B cell (primary cell): ENCODE results near the gene RMND1. TPM values are rescaled to one million over a fixed set of nuclear protein-coding genes. Genes with fewer than 3 reads are reported as not detected.
A peak's percentile ranks its signal among the peaks of the same experiment; 100 is the strongest.

ENCODE experiments used
- ATAC-seq: fragments of 200-7000 bp; cut with Tn5 transposase; one replicate; pipeline ENCODE4 v1.10.0; 2021; ENCODE audit warnings: low read depth, mild to moderate bottlenecking, moderate number of reproducible peaks, moderate library complexity
- CTCF ChIA-PET: fragments of 350-600 bp; sonication (Branson Sonifier 250); formaldehyde crosslinking; loops from one replicate; lab custom pipeline; 2021; ENCODE audit warnings: antibody characterized with exemption, inconsistent platforms; lab: Charles Lee
- POLR2A ChIA-PET: fragments of 350-600 bp; sonication (Branson Sonifier 250); formaldehyde crosslinking; loops from one replicate; lab custom pipeline; 2021; ENCODE audit warnings: antibody characterized with exemption; lab: Charles Lee
- DNase-seq: peaks from one replicate; pipeline ENCODE4 v3.0.0; 2013
- H2AFZ ChIP-seq: 2 replicates; pipeline ENCODE4 v1.6.1; 2012; ENCODE audit warnings: mild to moderate bottlenecking, low read depth, low read length; ENCODE audit not compliant: insufficient read depth, poor library complexity, severe bottlenecking
- H3K27ac ChIP-seq, 2 donors: 1 replicate in 1 of 2; 2 replicates in 1 of 2; pipeline ENCODE4 v1.5.1; 2012 to 2013; ENCODE audit warnings: low read length in 2 of 2, mild to moderate bottlenecking in 2 of 2, moderate library complexity in 1 of 2
- H3K27me3 ChIP-seq, 4 experiments: fragments of 200-600 bp in 1 of 4; sonication (generic) in 1 of 4; replicated peaks in 1 of 4; 1 replicate in 2 of 4; 2 replicates in 2 of 4; pipeline versions ENCODE4 v1.6.1 to v1.7.0; 2013 to 2016; ENCODE audit warnings: low read length in 3 of 4, mild to moderate bottlenecking in 2 of 4, mixed read lengths in 1 of 4, moderate library complexity in 1 of 4; ENCODE audit not compliant: insufficient read depth in 4 of 4, control insufficient read depth in 3 of 4; ENCODE audit errors: control extremely low read depth in 1 of 4
- H3K36me3 ChIP-seq, 2 experiments: replicated peaks in 1 of 2; 1 replicate in 1 of 2; 2 replicates in 1 of 2; pipeline versions ENCODE4 v1.6.1 to v1.7.1; 2013; ENCODE audit warnings: low read length in 1 of 2; ENCODE audit not compliant: insufficient read depth in 2 of 2, control insufficient read depth in 1 of 2; ENCODE audit errors: control extremely low read depth in 1 of 2, extremely low read depth in 1 of 2
- H3K4me1 ChIP-seq, 2 donors: fragments of 200-600 bp in 1 of 2; sonication (generic) in 1 of 2; 1 replicate in 1 of 2; 2 replicates in 1 of 2; pipeline versions ENCODE4 v1.5.1 to v1.6.1; 2013 to 2017; ENCODE audit warnings: low read length in 2 of 2; ENCODE audit not compliant: control insufficient read depth in 2 of 2, insufficient read depth in 2 of 2
- H3K4me2 ChIP-seq: replicated peaks from 2 replicates; pipeline ENCODE3; 2012; ENCODE audit warnings: mild to moderate bottlenecking, low read depth, low read length; ENCODE audit not compliant: poor library complexity, severe bottlenecking
- H3K4me3 ChIP-seq, 5 experiments: fragments of 200-600 bp in 1 of 5; sonication (generic) in 1 of 5; 1 replicate in 3 of 5; 2 replicates in 2 of 5; pipeline versions ENCODE4 v1.5.1 to v1.7.0; 2011 to 2016; ENCODE audit warnings: low read length in 4 of 5, mild to moderate bottlenecking in 4 of 5, low read depth in 2 of 5, control low read depth in 1 of 5, moderate library complexity in 1 of 5; ENCODE audit not compliant: insufficient read depth in 1 of 5; ENCODE audit errors: control extremely low read depth in 1 of 5, extremely low read depth in 1 of 5
- H3K79me2 ChIP-seq: fragments of 200-600 bp; sonication (generic); one replicate; pipeline ENCODE4 v1.6.0; 2016; ENCODE audit warnings: low read length; ENCODE audit not compliant: control insufficient read depth, insufficient read depth
- H3K9ac ChIP-seq: fragments of 200-600 bp; sonication (generic); 2 replicates; pipeline ENCODE4 v1.6.1; 2017; ENCODE audit warnings: mild to moderate bottlenecking, low read length, moderate library complexity
- H3K9me3 ChIP-seq, 3 donors: one replicate each; pipeline versions ENCODE4 v1.6.1 to v1.7.1; 2013; ENCODE audit warnings: low read length in 2 of 3; ENCODE audit not compliant: control insufficient read depth in 2 of 3, insufficient read depth in 1 of 3; ENCODE audit errors: control extremely low read depth in 1 of 3
- H4K20me1 ChIP-seq: 2 replicates; pipeline ENCODE4 v1.6.0; 2012; ENCODE audit warnings: mild to moderate bottlenecking, low read length; ENCODE audit not compliant: insufficient read depth, control insufficient read depth, poor library complexity, severe bottlenecking
- H3K27ac Mint-ChIP-seq: one replicate; pipeline ENCODE4 v1.8.0; 2021; ENCODE audit warnings: mixed read lengths
- H3K27me3 Mint-ChIP-seq: one replicate; pipeline ENCODE4 v1.8.0; 2021; ENCODE audit warnings: mixed read lengths
- H3K4me1 Mint-ChIP-seq: one replicate; pipeline ENCODE4 v1.8.0; 2021; ENCODE audit warnings: mixed read lengths
- H3K4me3 Mint-ChIP-seq: one replicate; pipeline ENCODE4 v1.8.0; 2021; ENCODE audit warnings: mixed read lengths
- H3K9me3 Mint-ChIP-seq: one replicate; pipeline ENCODE4 v1.8.0; 2022; ENCODE audit warnings: mixed read lengths; ENCODE audit not compliant: insufficient read depth
- EZH2 ChIP-seq: IDR thresholded peaks from 2 replicates; pipeline ENCODE4 v1.6.1; 2012; ENCODE audit warnings: borderline replicate concordance, low read depth, mild to moderate bottlenecking, moderate library complexity, low read length; ENCODE audit not compliant: insufficient read depth, poor library complexity, severe bottlenecking
- WGBS: methylation state at CpG from one replicate; pipeline ENCODE4 v1.1.5; 2013; ENCODE audit warnings: missing lambda C conversion rate; ENCODE audit not compliant: insufficient coverage; 5-methylcytosine and 5-hydroxymethylcytosine counted together
- intact Hi-C: fragments of 100-400 bp; cut with micrococcal nuclease; formaldehyde crosslinking; loops from one replicate; pipeline ENCODE4 v1.10.0; 2022
- polyA plus RNA-seq: library from polyadenylated mRNA; depleted of rRNA; stranded (reverse); fragments of >200 nt; gene quantifications from 2 replicates; pipeline ENCODE4 v1.2.3, GENCODE V29; 2012
- total RNA-seq, 2 donors: library from RNA; stranded (reverse); fragments of 120-200 nt in 1 of 2; gene quantifications; 1 replicate in 1 of 2; 2 replicates in 1 of 2; pipeline versions ENCODE4 v1.2.3 to v1.2.4, GENCODE V29; 2013 to 2022
- TF ChIP-seq, protein P1 (sequence below): fragments of 200-600 bp; IDR thresholded peaks from one replicate; pipeline ENCODE4 v1.8.0; 2022; ENCODE audit warnings: antibody characterized with exemption, mild to moderate bottlenecking

Gene RMND1
- total and polyA plus RNA-seq, 2 donors (not counting 1 experiment from before 2014, with no cell fraction given): 4.3 to 15.7 TPM

DNA sequence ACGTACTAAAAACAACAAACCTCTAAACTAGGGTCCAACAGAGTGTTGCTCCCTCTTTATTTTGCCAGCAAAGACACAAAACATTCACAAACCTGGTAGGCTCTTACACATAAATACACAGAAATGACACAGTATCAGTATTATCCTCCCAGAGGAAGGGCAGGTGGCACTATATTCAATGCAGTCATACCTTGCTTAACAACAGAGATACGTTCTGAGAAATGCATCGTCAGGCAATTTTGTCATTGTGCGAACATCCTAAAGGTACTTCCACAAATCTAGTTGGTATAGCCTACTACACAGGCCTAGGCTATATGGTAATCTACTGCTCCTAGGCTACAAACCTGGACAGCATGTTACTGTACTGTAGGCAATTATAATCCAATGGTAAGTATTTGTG lies 70.2 kb downstream of the RMND1 start:
- Mint-ChIP-seq H3K4me1 (peaks cover 51% of the 10 kb centered on the region), H3K27me3 (no peaks in the 10 kb centered on the region), H3K27ac (no peak overlapping the region), H3K9me3 (no peaks in the 10 kb centered on the region), H3K4me3 (no peak overlapping the region)
- Histone ChIP-seq H3K9ac (no peak overlapping the region), H4K20me1 (peaks cover 6% of the 10 kb centered on the region), H3K27me3 (no peaks in the 10 kb centered on the region), H3K4me1 (peaks cover 34 to 38% of the 10 kb centered on the region in 2 donors), H3K27ac (no peak overlapping the region), H3K79me2 (peaks cover 97% of the 10 kb centered on the region), H3K4me2 (no peak overlapping the region), H3K4me3 (no peak overlapping the region), H3K9me3 (no peaks in the 10 kb centered on the region), H3K36me3 (peaks cover 0 to 7% of the 10 kb centered on the region in 2 experiments), H2AFZ (no peak overlapping the region)
- CTCF ChIA-PET: no interaction called here
- TF ChIP-seq EZH2: no peak
- TF ChIP-seq, protein P1, sequence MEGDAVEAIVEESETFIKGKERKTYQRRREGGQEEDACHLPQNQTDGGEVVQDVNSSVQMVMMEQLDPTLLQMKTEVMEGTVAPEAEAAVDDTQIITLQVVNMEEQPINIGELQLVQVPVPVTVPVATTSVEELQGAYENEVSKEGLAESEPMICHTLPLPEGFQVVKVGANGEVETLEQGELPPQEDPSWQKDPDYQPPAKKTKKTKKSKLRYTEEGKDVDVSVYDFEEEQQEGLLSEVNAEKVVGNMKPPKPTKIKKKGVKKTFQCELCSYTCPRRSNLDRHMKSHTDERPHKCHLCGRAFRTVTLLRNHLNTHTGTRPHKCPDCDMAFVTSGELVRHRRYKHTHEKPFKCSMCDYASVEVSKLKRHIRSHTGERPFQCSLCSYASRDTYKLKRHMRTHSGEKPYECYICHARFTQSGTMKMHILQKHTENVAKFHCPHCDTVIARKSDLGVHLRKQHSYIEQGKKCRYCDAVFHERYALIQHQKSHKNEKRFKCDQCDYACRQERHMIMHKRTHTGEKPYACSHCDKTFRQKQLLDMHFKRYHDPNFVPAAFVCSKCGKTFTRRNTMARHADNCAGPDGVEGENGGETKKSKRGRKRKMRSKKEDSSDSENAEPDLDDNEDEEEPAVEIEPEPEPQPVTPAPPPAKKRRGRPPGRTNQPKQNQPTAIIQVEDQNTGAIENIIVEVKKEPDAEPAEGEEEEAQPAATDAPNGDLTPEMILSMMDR: no peak
- intact Hi-C loops: no loop called here
- ATAC-seq (no peak), DNase-seq (no peak)
- 83% methylated on average over 2 of the region's 4 CpGs for WGBS
- POLR2A ChIA-PET: no interaction called here

- Histone ChIP-seq H3K79me2 (peaks cover 97% of the 10 kb centered on the region), H3K9ac (peak overlapping the region; percentile 30), H3K4me2 (peak overlapping the region; percentile 60), H4K20me1 (peaks cover 15% of the 10 kb centered on the region), H3K27me3 (no peaks in the 10 kb centered on the region), H2AFZ (peak overlapping the region; percentile 39), H3K4me3 (no peak overlapping the region), H3K9me3 (no peaks in the 10 kb centered on the region), H3K36me3 (peaks cover 0 to 7% of the 10 kb centered on the region in 2 experiments), H3K4me1 (peaks cover 43 to 46% of the 10 kb centered on the region in 2 donors), H3K27ac (peak overlapping the region; percentile 58 to 66)
- CTCF ChIA-PET: no interaction called here
- Mint-ChIP-seq H3K4me3 (peak overlapping the region; percentile 68), H3K27me3 (no peaks in the 10 kb centered on the region), H3K9me3 (no peaks in the 10 kb centered on the region), H3K27ac (peak overlapping the region; percentile 84), H3K4me1 (peaks cover 60% of the 10 kb centered on the region)
- no peak for TF ChIP-seq EZH2
- TF ChIP-seq, protein P1: no peak
- intact Hi-C loops: loop anchor here (1.0 kb wide), 1 partner anchor 9 kb away; no protein-coding TSS in a partner anchor
- POLR2A ChIA-PET: no interaction called here
- DNase-seq (no peak), ATAC-seq (no peak)
- 100% methylated on average over 1 of the region's 1 CpG for WGBS
Measured at GRCh38 chr6:151380848-151381205, 71.1 kb downstream of the RMND1 start.
